ENCODE results near the gene DUS3L.

DNA sequence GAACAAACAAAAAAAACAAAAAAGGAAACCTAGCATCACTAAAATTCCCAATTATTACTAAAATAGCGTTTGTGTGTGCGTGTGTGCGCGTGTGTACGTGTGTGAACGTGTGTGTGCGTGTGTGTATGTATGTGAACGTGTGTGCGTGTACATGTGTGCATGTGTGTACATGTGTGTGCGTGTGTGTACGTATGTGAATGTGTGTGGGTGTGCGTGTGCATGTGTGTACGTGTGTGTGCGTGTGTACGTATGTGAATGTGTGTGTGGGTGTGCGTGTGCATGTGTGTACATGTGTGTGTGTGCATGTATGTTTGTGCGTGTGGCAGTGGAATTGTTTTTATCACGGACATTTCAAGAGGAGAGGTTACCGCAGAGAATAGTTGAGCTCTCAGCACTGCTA, 48.9 kb downstream of the DUS3L start:
- TF ChIP-seq, protein P1, sequence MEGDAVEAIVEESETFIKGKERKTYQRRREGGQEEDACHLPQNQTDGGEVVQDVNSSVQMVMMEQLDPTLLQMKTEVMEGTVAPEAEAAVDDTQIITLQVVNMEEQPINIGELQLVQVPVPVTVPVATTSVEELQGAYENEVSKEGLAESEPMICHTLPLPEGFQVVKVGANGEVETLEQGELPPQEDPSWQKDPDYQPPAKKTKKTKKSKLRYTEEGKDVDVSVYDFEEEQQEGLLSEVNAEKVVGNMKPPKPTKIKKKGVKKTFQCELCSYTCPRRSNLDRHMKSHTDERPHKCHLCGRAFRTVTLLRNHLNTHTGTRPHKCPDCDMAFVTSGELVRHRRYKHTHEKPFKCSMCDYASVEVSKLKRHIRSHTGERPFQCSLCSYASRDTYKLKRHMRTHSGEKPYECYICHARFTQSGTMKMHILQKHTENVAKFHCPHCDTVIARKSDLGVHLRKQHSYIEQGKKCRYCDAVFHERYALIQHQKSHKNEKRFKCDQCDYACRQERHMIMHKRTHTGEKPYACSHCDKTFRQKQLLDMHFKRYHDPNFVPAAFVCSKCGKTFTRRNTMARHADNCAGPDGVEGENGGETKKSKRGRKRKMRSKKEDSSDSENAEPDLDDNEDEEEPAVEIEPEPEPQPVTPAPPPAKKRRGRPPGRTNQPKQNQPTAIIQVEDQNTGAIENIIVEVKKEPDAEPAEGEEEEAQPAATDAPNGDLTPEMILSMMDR (IDR thresholded peaks at IDR 0.05; ENCODE audit: low read depth, low read length): no peak
- TF ChIP-seq EZH2phosphoT487 (IDR thresholded peaks at IDR 0.05; ENCODE audit: low read depth): no peak

Measured in OCI-LY3 (cell line).